ENCODE measurements around the gene THYN1.

DNA sequence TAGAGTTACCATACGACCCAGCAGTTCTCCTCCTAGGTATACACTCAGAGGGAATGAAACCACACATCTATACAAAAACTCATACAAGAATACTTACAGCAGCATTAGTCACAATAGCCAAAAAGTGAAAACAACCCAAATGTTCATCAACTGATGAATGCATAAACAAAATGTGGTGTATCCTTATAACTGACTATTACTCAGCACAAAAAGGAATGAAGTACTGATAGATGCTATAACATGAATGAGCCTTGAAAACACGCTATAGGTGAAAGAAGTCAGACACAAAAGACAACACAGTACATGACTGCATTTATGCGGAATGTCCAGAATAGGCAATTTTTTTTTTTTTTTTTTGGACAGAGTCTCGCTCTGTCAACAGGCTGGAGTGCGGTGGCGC is 52.5 kb downstream of the THYN1 start:
- no peak for TF ChIP-seq POLR2A (IDR thresholded peaks at IDR 0.05; ENCODE audit: low read depth, low read length)
- TF ChIP-seq POLR2AphosphoS5 (IDR thresholded peaks at IDR 0.05; ENCODE audit: low read depth, low read length): no peak
- TF ChIP-seq TAF1 (IDR thresholded peaks at IDR 0.05; ENCODE audit: borderline replicate concordance, low read depth, low read length): no peak
